ENCODE measurements around the gene GET4.
A peak's percentile ranks its signal among the peaks of the same experiment; 100 is the strongest.

Gene GET4

DNA sequence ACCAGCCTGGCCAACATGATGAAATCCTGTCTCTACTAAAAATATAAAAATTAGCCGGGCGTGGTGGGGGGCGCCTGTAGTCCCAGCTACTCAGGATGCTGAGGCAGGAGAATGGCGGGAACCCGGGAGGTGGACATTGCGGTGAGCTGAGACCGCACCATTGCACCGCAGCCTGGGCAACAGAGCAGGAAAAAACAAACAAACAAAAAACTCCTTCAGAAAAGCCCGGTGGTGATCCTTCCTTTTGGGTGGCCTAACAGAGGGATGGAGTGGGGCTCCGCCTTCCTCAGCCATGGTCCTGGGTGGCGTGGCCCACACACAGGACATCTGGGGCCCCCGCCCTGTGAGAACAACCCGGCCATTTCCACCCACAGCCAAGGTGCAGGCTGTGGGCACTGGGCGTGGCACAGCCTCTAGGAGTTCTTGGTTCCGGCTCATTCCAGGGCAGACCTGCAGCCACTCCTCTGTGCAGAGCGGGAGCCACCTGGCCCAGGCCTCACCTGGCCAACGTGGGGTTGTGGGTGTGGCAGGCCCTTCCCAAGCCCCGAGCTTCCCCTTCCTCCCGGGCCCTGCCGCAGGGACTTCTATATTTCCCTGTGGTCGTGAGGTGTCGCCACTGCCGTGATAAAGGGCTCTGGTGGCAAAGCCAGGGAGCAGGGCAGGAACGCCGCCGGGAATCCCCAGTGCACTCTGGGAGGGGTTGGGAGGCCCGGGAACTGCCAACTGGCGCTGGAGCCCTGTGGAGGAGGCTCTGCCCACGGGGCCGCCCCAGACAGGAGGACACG lies 37.6 kb downstream of the GET4 start:
- H3K27me3 Mint-ChIP-seq = no peaks in the 10 kb centered on the region
- peaks cover 4% of the 10 kb centered on the region for H3K36me3 Mint-ChIP-seq (ENCODE audit: low read depth)
- no peak overlapping the region for H3K27ac Mint-ChIP-seq
- no peak for ATAC-seq
- no peaks in the 10 kb centered on the region for H3K9me3 Mint-ChIP-seq
- peaks cover 22% of the 10 kb centered on the region for H3K4me1 Mint-ChIP-seq
- no peak overlapping the region for H3K4me3 Mint-ChIP-seq
- DNase-seq = no peak

DNA sequence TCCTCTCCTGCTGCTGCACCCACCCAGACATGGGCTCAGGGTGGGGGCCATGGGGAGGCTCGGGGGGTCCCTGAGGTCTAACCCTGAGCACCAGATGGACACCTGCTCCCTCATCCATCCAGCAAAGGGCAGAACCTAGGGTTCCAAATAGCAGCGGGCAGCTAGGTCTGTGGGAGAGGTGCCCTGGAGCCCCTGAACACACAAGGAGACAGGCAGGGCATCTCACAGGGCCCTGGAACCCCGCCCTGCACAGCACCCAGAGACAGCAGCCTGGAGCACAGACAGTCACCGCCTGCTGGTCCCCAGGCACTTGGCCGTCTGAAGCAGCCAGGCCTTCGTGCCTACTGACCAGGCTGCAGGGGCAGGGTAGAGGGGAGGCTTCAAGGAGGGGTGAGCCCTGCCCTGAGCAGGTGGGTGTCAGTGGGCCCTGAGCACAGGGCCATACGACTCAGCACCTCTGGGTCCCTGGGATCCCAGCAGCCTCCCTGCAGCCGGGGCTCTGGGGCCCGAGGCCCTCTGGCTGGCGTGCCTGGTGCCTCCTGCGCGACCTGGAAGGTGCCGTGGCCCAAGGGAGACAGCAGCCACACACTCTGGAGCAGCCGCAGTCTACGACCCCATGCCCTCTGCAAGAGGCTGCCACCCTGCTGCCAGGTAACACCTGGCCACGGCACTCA lies 38.3 kb downstream of the GET4 start:
- no peak overlapping the region for H3K27ac Mint-ChIP-seq
- no peak for DNase-seq
- peaks cover 24% of the 10 kb centered on the region for H3K4me1 Mint-ChIP-seq
- peaks cover 6% of the 10 kb centered on the region for H3K36me3 Mint-ChIP-seq (ENCODE audit: low read depth)
- no peak overlapping the region for H3K4me3 Mint-ChIP-seq
- no peak for ATAC-seq
- H3K9me3 Mint-ChIP-seq = no peaks in the 10 kb centered on the region
- H3K27me3 Mint-ChIP-seq = no peaks in the 10 kb centered on the region

- Mint-ChIP-seq H3K36me3 (ENCODE audit: low read depth) (peaks cover 6% of the 10 kb centered on the region), H3K9me3 (no peaks in the 10 kb centered on the region), H3K27ac (no peak overlapping the region), H3K27me3 (no peaks in the 10 kb centered on the region), H3K4me3 (no peak overlapping the region), H3K4me1 (peaks cover 20% of the 10 kb centered on the region)
- ATAC-seq = no peak
- DNase-seq = no peak
These were observed 39.2 kb downstream of the GET4 start for GRCh38 chr7:915291-916218.

DNA sequence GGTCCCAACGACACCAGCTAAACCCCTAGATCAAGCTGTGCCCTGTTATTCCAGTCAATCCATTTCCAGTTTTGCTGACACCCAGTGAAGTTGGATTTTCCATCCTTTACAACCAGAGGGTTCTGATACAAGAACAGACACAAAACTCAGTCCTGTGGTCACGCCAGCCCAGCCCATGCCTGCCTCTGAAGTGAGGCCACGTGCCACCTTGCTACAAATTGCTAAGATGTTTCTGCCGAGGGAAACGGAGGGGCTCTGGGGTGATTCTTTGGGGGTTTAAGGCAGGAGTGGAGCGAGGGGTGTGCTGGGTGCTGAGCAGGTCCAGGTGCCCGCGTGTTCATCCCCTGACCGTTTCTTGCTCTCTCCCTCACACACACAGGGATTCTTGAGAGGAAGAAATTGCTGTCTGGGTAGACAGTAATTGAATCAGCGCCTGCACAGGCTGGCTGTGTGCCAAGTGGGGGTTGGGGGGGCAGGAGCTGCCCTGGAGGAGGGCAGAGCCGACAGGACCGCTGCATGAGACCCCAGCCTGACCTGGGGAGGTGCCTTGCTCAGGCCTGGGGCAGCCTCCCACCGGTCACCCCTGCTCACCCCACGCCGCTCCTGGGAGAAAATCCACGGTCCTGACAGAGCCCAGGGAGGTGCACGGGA lies 40.1 kb downstream of the GET4 start:
- Mint-ChIP-seq H3K27me3 (no peaks in the 10 kb centered on the region), H3K27ac (no peak overlapping the region), H3K4me1 (peaks cover 27% of the 10 kb centered on the region), H3K9me3 (no peaks in the 10 kb centered on the region), H3K36me3 (ENCODE audit: low read depth) (peaks cover 6% of the 10 kb centered on the region), H3K4me3 (no peak overlapping the region)
- DNase-seq (no peak), ATAC-seq (no peak)

- peaks cover 33% of the 10 kb centered on the region for H3K4me1 Mint-ChIP-seq
- no peaks in the 10 kb centered on the region for H3K27me3 Mint-ChIP-seq
- no peak for DNase-seq
- H3K4me3 Mint-ChIP-seq = no peak overlapping the region
- H3K27ac Mint-ChIP-seq = no peak overlapping the region
- H3K9me3 Mint-ChIP-seq = no peaks in the 10 kb centered on the region
- H3K36me3 Mint-ChIP-seq (ENCODE audit: low read depth) = peaks cover 6% of the 10 kb centered on the region
- ATAC-seq = no peak
These were observed 41.1 kb downstream of the GET4 start for GRCh38 chr7:917255-918117.

DNA sequence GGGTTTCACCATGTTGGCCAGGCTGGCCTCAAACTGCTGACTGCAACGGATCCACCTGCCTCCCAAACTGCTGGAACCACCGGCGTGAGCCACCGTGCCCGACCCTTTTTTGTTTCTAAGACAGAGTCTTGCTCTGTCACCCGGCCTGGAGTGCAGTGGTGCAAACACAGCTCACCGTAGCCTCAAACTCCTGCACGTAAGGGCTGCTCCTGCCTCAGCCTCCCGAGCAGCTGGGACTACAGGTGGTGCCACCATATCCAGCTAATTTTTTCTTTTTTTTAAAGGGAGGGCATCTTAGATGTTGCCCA lies 41.7 kb downstream of the GET4 start:
- Mint-ChIP-seq H3K4me3 (no peak overlapping the region), H3K36me3 (ENCODE audit: low read depth) (peaks cover 6% of the 10 kb centered on the region), H3K27ac (no peak overlapping the region), H3K27me3 (no peaks in the 10 kb centered on the region), H3K4me1 (peaks cover 37% of the 10 kb centered on the region), H3K9me3 (no peaks in the 10 kb centered on the region)
- DNase-seq = no peak
- no peak for ATAC-seq

- ATAC-seq (no peak), DNase-seq (no peak)
- no peaks in the 10 kb centered on the region for H3K27me3 Mint-ChIP-seq
- H3K4me1 Mint-ChIP-seq = peaks cover 42% of the 10 kb centered on the region
- no peak overlapping the region for H3K27ac Mint-ChIP-seq
- H3K9me3 Mint-ChIP-seq = no peaks in the 10 kb centered on the region
- H3K36me3 Mint-ChIP-seq (ENCODE audit: low read depth) = peaks cover 6% of the 10 kb centered on the region
- no peak overlapping the region for H3K4me3 Mint-ChIP-seq
These were observed 42.2 kb downstream of the GET4 start for GRCh38 chr7:918441-919113.

- DNase-seq (no peak), ATAC-seq (no peak)
- no peaks in the 10 kb centered on the region for H3K27me3 Mint-ChIP-seq
- H3K4me1 Mint-ChIP-seq = peaks cover 44% of the 10 kb centered on the region
- no peaks in the 10 kb centered on the region for H3K9me3 Mint-ChIP-seq
- H3K27ac Mint-ChIP-seq = no peak overlapping the region
- no peak overlapping the region for H3K4me3 Mint-ChIP-seq
- H3K36me3 Mint-ChIP-seq (ENCODE audit: low read depth) = peaks cover 6% of the 10 kb centered on the region
These were observed 42.7 kb downstream of the GET4 start for GRCh38 chr7:919114-919442.

DNA sequence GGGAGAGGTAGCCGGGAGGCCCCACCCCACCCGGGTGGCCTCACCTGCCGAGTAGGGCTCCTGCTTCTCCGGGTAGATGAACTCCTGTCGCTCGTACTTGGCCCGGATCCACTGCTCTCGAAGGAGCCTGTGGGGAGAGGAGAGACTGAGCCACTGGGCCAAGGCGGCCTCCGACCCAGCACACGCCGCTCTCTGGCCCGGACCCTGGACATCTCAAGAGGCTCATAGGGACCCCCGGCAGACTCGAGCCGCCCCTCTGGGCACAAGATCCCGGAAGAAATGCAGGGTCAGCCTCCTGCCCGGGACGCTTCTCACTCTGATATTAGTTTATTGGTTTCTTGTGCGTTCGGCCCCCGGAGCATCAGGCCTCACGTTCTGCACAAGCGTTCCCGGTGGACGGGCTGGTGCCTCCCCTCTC lies 43.6 kb downstream of the GET4 start:
- no peak for DNase-seq
- H3K4me3 Mint-ChIP-seq = no peak overlapping the region
- peaks cover 50% of the 10 kb centered on the region for H3K4me1 Mint-ChIP-seq
- peaks cover 6% of the 10 kb centered on the region for H3K36me3 Mint-ChIP-seq (ENCODE audit: low read depth)
- no peaks in the 10 kb centered on the region for H3K27me3 Mint-ChIP-seq
- ATAC-seq = no peak
- H3K27ac Mint-ChIP-seq = no peak overlapping the region
- H3K9me3 Mint-ChIP-seq = no peaks in the 10 kb centered on the region

- Mint-ChIP-seq H3K4me3 (peak overlapping the region; percentile 40), H3K36me3 (ENCODE audit: low read depth) (peaks cover 6% of the 10 kb centered on the region), H3K4me1 (peaks cover 52% of the 10 kb centered on the region), H3K9me3 (no peaks in the 10 kb centered on the region), H3K27me3 (no peaks in the 10 kb centered on the region), H3K27ac (peak overlapping the region; percentile 94)
- ATAC-seq (no peak), DNase-seq (peak; percentile 48)
These were observed 44.2 kb downstream of the GET4 start for GRCh38 chr7:920351-921070.

DNA sequence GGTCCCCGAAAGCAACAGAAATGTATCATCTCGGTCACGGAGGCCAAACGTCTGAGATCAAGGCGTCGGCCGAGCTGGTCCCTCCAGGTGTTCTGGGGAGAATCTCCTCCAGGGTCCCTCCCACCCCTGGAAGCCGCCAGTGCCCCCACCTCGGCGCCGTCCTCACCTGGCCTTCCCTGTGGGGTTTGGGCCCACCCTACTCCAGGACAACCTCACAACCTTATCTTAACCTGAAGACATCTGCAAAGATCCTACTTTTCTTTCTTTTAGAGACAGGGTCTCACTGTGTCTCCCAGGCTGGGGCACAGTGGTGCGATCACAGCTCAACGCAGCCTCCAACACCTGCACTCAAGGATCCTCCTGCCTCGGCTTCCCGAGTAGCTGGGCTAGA lies 44.7 kb downstream of the GET4 start:
- H3K36me3 Mint-ChIP-seq (ENCODE audit: low read depth) = peaks cover 6% of the 10 kb centered on the region
- peaks cover 54% of the 10 kb centered on the region for H3K4me1 Mint-ChIP-seq
- DNase-seq = no peak
- no peaks in the 10 kb centered on the region for H3K9me3 Mint-ChIP-seq
- ATAC-seq = no peak
- peak overlapping the region; percentile 94 for H3K27ac Mint-ChIP-seq
- H3K27me3 Mint-ChIP-seq = no peaks in the 10 kb centered on the region
- H3K4me3 Mint-ChIP-seq = peak overlapping the region; percentile 40

DNA sequence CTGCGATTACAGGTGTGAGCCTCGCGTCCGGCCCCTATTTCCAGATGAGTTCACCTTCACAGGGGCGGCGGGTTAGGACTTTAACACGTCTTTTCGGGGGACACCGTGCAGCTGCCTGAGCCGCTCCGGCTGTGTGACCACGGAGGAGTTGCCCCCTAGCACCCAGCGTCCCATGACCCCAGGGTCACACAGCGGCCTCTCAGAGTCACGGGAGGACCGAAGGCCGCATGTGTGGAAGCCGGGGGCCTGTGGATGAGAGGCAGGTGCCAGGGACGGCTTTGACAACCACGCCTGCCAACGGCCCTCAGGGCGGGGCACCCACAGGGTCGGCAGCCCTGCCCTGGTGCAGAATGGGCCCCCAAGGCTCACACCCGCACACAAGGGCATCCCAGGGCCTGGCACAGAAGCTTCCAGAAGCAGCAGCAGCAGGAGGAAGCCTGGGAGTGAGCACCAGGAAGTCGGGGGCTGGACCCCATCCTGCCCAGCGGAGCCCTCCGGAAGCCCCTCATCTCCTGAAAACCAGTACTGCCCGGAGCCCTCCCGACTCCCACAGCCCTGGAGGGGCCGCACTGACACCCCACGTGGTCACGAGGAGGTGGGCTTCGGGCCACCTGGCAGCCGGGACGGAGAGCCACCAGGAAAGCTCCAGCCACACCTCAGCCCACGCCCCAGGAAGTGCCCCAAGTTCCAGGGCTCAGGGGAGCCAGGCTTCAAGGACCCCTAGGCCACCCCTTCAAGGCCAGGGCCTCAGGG lies 45.4 kb downstream of the GET4 start:
- DNase-seq (no peak), ATAC-seq (no peak)
- Mint-ChIP-seq H3K4me3 (peak overlapping the region; percentile 40), H3K36me3 (ENCODE audit: low read depth) (peaks cover 6% of the 10 kb centered on the region), H3K4me1 (peaks cover 50% of the 10 kb centered on the region), H3K9me3 (no peaks in the 10 kb centered on the region), H3K27ac (peak overlapping the region; percentile 94), H3K27me3 (no peaks in the 10 kb centered on the region)

All from activated naive CD8-positive, alpha-beta T cell treated with anti-CD3 and anti-CD28 coated beads, Interleukin-2, amount 50 U/mL, for 24 hours (primary cell).